HG03025 (cell line): ENCODE data around the gene FCF1.
"Not testable (repeated sequence)": the region's sequence is repeated elsewhere in the genome, so short reads cannot be mapped to it uniquely, and the experiment has no call there.

Experiments
- ATAC-seq: cut with Tn5 transposase; IDR thresholded peaks from one replicate; pipeline ENCODE4 v1.9.1; 2021; ENCODE audit warnings: mild to moderate bottlenecking, moderate library complexity; ENCODE audit not compliant: unreplicated experiment, low FRiP score

The FCF1 gene

GRCh38 chr14:74697976-74698375 is 15.0 kb upstream of the FCF1 start:
- no peak for ATAC-seq

GRCh38 chr14:74698465-74698864 is 14.5 kb upstream of the FCF1 start:
- ATAC-seq: no peak

DNA sequence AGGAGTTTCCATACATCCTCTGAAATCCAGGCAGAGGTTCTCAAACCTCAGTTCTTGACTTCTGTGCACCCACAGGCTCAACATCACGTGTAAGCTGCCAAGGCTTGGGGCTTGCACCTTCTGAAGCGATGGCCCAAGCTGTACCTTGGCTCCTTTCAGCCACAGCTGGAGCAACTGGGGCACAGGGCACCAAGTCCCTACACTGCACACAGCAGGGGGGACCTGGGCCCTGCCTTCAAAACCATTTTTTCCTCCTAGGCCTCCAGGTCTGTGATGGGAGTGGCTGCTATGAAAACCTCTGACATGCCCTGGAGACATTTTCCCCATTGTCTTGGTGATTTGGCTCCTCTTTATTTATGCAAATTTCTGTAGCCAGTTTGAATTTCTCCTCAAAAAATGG is 10.7 kb upstream of the FCF1 start:
- ATAC-seq: no peak

DNA sequence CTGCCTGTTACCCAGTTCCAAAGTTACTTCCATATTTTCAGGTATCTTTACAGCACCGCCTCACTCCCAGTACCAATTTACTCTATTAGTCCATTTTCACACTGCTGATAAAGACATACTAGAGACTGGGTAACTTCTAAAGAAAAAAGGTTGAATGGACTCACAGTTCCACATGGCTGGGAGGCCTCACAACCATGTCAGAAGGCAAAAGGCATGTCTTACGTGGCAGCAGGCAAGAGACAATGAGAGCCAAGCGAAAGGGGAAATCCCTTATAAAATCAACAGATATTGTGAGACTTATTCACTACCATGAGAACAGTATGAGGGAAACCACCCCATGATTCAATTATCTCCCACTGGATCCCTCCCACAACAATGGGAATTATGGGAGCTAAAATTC is 9.9 kb upstream of the FCF1 start:
- no peak for ATAC-seq

DNA sequence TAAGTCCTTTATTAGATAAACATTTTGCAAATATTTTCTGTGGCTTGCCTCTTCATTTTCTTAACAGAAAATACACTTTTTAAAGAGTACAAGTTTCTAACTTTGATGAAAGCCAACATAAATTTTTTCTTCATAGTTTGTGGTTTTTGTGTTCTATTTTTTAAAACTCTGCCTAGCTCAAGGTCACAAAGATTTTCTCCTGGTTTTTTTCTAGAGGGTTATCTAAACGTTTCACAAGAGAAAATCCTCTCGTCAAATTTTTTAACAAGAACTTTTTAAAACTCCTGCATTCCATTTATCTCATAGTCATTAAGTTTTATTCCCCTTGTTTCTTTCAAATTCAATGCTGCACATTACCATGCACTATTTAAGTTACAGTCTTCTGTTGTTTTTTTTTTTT is 8.3 kb upstream of the FCF1 start:
- no peak for ATAC-seq

DNA sequence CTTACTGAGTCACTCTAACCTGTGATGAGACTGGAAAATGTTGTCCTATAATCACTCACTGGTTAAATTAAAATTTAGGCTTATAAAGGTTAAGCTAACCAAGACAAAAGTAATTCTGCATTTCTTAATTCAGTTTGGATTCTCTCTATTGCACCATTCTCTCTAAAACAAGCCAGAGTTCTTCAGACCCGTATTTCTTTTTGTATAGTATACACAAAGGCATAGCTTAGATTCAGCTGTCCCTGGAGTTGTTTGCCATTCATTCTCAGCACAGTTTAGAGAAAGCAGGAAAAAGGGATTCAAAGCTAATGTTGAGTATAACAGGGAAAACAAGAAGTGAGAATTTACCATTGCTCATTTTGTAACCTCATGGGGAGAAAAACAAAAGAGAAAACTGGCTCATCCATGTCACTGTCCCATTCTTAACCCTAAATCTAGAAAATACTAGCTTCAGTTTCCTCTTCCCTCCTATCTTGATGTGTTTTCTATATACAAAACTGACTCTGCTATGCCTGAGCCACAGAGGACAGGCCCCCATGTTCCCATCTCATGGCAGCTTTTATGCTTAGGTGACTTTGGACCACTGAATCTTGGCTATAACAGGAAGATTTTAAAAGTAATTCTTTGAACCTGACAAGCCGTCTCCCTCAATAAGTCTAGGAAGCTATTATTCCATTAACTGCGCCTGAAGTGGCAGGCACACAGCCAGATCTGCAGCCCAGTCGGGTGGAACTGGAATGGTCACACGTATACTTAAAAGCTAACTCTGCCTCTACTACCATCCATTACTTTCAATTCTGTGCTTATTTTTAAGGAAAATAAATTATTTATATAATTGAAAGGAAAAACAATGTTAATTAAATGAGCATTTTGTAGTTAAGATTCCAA is 7.1 kb upstream of the FCF1 start:
- no peak for ATAC-seq

GRCh38 chr14:74710480-74710879 is 2.5 kb upstream of the FCF1 start:
- no peak for ATAC-seq

GRCh38 chr14:74711651-74712050 is 1.3 kb upstream of the FCF1 start:
- no peak for ATAC-seq

- no peak for ATAC-seq
These were observed 421 bp downstream of the FCF1 start for GRCh38 chr14:74713395-74713735.

GRCh38 chr14:74720526-74720925 is 7.6 kb downstream of the FCF1 start:
- no peak for ATAC-seq

DNA sequence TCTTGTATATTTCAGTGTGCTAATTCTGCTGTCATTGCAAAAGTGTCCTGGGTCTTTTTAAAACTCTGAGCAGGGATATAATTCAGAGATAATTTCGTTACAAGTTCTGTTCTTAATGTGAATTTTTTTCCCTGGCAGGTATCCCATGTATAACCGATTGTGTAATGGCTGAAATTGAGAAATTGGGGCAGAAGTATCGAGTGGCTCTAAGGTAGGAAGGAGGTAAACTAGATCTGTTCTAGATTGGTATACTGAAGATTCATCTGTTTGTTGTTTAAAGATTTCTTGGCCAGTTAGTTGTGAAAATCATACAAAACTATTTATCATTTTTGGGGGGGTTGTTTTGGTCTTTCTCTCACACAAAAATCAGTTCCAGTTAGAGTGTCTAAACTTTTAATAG is 10.2 kb downstream of the FCF1 start:
- ATAC-seq: no peak

DNA sequence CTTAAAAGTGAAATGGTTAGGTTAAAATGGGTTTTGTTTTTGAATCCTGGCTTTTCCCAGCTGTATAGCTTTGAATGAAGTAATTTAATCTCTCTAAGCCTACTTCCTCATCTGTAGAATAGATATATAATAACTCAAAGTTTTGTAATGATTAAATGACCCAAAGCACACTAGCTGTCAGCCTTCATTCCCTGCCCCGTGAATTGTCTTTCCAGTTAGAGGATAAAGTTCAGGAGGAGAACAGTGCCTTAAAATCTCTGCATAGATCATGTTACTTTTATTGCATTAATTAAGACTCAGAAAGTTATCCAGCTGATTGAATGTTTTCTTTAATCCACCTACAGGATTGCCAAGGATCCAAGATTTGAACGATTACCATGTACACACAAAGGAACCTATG is 19.4 kb downstream of the FCF1 start:
- ATAC-seq: no peak

DNA sequence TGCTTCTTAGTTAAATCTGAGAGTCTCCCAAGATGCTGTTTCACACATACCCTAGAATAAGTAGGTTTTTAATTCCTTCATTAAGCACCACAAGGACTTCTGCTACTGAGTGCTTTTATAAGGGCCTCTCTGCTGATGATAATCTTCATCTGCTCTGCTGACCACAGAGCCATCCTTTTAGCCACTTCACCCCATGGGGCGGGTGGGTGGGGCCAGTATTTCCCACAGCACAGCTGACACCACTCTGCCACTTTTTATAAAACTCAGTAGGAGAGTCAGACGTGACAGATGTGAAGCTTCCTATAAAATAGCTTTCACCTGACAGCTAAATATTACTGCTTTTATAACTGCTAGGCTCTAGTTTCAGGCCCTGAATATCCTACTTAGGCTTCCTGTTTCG is 20.3 kb downstream of the FCF1 start:
- ATAC-seq: no peak

GRCh38 chr14:74735125-74735524 is 22.2 kb downstream of the FCF1 start:
- no peak for ATAC-seq

DNA sequence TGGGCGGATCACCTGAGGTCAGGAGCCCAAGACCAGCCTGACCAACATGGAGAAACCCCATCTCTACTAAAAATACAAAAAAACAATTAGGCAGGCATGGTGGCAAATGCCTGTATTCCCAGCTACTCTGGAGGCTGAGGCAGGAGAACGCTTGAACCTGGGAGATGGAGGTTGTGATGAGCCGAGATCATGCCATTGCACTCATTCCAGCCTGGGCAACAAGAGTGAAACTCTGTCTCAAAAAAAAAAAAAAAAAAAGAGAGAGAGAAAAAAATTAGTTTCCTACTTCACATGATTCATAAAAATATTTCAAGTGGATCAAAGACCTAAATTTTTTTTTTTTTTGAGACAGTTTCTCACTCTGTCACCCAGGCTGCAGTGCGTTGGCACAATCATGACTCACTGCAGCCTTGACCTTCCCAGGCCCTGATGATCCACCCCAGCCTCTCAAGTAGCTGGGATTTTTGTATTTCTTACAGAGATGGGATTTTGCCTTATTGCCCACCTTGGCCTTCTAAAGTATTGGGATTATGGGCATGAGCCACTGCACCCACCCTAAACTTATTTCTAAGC is 24.9 kb downstream of the FCF1 start:
- ATAC-seq: no peak

DNA sequence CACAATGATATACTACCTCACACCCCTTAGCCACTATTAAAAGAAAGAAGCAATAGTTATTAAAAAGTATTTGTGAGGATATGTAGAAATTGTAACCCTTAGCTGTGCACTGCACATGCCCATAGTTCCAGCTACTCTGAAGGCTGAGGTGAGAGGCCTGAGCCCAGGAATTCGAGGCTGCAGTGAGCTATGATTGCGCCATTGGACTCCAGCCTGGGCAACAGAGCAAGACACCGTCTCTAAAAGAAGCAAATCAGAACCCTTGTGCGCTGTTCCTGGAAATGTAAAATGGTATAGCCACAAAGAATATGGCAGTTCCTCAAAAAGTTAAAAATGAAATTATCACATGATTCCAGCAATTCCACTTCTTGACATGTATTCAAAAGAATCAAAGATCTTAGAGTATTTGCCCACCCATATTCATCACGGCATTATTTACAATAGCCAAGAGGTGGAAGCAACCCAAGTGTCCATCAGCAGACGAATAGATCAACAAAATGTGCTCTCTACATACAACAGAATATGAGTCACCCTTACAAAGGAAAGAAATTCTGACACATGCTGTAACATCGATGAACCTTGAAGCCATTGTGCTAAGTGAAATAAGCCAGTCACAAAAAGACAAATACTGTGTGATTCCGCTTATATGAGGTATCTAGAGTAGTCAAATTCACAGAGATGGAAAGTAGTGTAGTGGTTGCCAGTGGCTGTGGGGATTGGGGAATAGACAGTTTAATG is 26.5 kb downstream of the FCF1 start:
- no peak for ATAC-seq

- no peak for ATAC-seq
These were observed 34.3 kb downstream of the FCF1 start for GRCh38 chr14:74747237-74747636.

DNA sequence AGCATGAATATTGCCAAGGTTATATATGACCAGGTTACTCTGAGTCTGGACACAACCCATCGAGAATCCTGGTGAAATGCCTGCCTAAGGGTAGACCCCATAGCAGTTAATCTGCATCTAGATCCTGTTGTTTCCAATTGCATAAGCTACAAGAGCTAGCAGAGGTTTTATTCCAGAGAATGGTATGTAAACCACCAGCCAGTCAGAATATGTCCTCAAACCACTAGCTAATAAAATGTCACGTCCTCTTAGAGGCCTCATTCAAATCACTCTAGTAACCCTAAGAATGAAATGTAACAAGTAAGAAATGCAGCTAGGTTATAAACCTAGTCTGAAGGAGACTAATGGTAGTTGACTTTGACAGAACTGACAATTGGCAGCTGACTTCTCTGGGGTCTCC is 41.2 kb downstream of the FCF1 start:
- no peak for ATAC-seq

GRCh38 chr14:74754899-74755298 is 42.0 kb downstream of the FCF1 start:
- ATAC-seq: no peak

DNA sequence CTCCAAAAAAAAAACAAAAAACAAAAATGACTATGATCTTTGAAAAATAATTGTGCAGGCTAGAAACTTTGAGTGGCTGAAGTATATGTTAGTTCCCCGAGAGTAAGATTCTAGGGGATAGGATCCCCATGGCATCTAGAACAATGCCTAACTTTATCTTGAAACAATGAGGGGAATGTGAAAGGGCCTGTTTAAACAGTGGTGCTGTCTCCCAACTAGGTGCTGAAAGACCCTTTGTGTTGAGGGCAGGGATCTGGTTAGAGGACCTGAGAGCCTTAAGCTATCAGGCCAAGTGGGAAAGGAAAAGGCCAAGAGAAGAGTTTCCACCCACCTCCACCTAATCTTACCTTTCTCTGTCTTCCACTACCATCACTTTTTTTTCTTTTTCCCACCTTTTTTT is 43.4 kb downstream of the FCF1 start:
- no peak for ATAC-seq

DNA sequence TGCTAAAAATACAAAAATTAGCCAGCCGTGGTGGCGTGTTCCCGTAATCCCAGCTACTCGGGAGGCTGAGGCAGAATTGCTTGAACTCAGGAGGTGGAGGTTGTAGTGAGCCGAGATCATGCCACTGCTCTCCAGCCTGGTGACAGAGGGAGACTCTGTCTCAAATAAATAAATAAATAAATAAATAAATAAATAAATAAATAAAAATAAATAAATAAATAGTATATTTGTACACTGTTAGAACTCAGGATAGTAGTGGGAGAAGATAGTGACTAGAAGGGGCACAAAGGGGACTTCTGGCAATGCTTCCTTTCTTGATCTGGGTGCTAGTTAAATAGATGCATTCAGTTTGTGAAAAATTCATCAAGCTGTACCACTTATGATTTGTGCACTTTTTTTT is 45.6 kb downstream of the FCF1 start:
- ATAC-seq: not testable (repeated sequence)
